Keratinocyte (primary cell): ENCODE data around the gene ARMH2. TPM values are rescaled to one million over a fixed set of nuclear protein-coding genes. Genes with fewer than 3 reads are reported as not detected.

ENCODE experiments used
- DNase-seq: peaks from one replicate; pipeline ENCODE4 v3.0.0-alpha.2; 2011; ENCODE audit warnings: low read depth, missing footprints, low spot score
- FAIRE-seq: peaks from 2 replicates; lab custom pipeline; 2011; peaks lifted over from hg19 to GRCh38; lab: Jason Lieb, UNC
- H2AFZ ChIP-seq: 2 replicates; pipeline ENCODE4 v1.6.0; 2012; ENCODE audit warnings: low read length, control low read depth, inconsistent platforms; ENCODE audit not compliant: control insufficient read depth
- H3K27ac ChIP-seq: 2 replicates; pipeline ENCODE4 v1.5.1; 2011; ENCODE audit warnings: low read length; ENCODE audit not compliant: control insufficient read depth, insufficient read depth
- H3K27me3 ChIP-seq: 3 replicates; pipeline ENCODE4 v1.6.0; 2011; ENCODE audit warnings: low read length; ENCODE audit not compliant: control insufficient read depth, insufficient read depth; ENCODE audit errors: extremely low read depth
- H3K36me3 ChIP-seq, 2 experiments: 2 replicates in 1 of 2; 3 replicates in 1 of 2; pipeline ENCODE4 v1.5.1; 2011; ENCODE audit warnings: low read length in 2 of 2, mild to moderate bottlenecking in 1 of 2; ENCODE audit not compliant: control insufficient read depth in 2 of 2, insufficient read depth in 2 of 2; ENCODE audit errors: extremely low read depth in 1 of 2
- H3K4me1 ChIP-seq: 3 replicates; pipeline ENCODE4 v1.5.1; 2011; ENCODE audit warnings: low read length; ENCODE audit not compliant: control insufficient read depth, insufficient read depth; ENCODE audit errors: extremely low read depth
- H3K4me2 ChIP-seq: 3 replicates; pipeline ENCODE4 v1.6.0; 2011; ENCODE audit warnings: low read depth, low read length; ENCODE audit not compliant: control insufficient read depth, insufficient read depth; ENCODE audit errors: extremely low read depth
- H3K4me3 ChIP-seq, 3 experiments: fragments of 200-600 bp in 1 of 3; sonication (generic) in 1 of 3; 2 replicates in 2 of 3; 3 replicates in 1 of 3; pipeline ENCODE4 v1.5.1; 2011 to 2016; ENCODE audit warnings: low read length in 3 of 3, mild to moderate bottlenecking in 3 of 3, control low read depth in 2 of 3, inconsistent platforms in 1 of 3, low read depth in 1 of 3, mixed read lengths in 1 of 3, mixed run types in 1 of 3, moderate library complexity in 1 of 3; ENCODE audit not compliant: control insufficient read depth in 2 of 3, insufficient read depth in 2 of 3; ENCODE audit errors: extremely low read depth in 1 of 3
- H3K79me2 ChIP-seq: 2 replicates; pipeline ENCODE4 v1.6.0; 2012; ENCODE audit warnings: low read length; ENCODE audit not compliant: control insufficient read depth, insufficient read depth
- H3K9ac ChIP-seq: 3 replicates; pipeline ENCODE4 v1.6.0; 2011; ENCODE audit warnings: low read length; ENCODE audit not compliant: control insufficient read depth, insufficient read depth; ENCODE audit errors: extremely low read depth
- H3K9me1 ChIP-seq: 3 replicates; pipeline ENCODE4 v1.6.0; 2011; ENCODE audit warnings: low read length; ENCODE audit not compliant: control insufficient read depth, insufficient read depth; ENCODE audit errors: extremely low read depth
- H3K9me3 ChIP-seq: 2 replicates; pipeline ENCODE4 v1.5.1; 2012; ENCODE audit warnings: low read depth, low read length; ENCODE audit not compliant: control insufficient read depth
- H4K20me1 ChIP-seq: 3 replicates; pipeline ENCODE4 v1.6.0; 2011; ENCODE audit warnings: low read length; ENCODE audit not compliant: control insufficient read depth, insufficient read depth; ENCODE audit errors: extremely low read depth
- CTCF ChIP-seq, 3 experiments: IDR thresholded peaks in 1 of 3; conservative IDR thresholded peaks in 1 of 3; optimal IDR thresholded peaks in 1 of 3; 2 replicates in 2 of 3; 3 replicates in 1 of 3; pipeline versions ENCODE3 to v1.5.1; 2011; ENCODE audit warnings: low read length in 3 of 3, mild to moderate bottlenecking in 3 of 3, moderate library complexity in 2 of 3, control low read depth in 1 of 3, inconsistent platforms in 1 of 3; ENCODE audit not compliant: insufficient read depth in 2 of 3; ENCODE audit errors: extremely low read depth in 1 of 3
- EZH2 ChIP-seq: IDR thresholded peaks from one replicate; pipeline ENCODE4 v1.6.1; 2012; ENCODE audit warnings: inconsistent platforms, mild to moderate bottlenecking, low read length, moderate library complexity
- dilution Hi-C: fragments of 300-500 bp; cut with MboI; formaldehyde crosslinking; loops from one replicate; pipeline ENCODE4 v1.7.0; 2020; ENCODE audit warnings: low sequenced_read_pairs; ENCODE audit not compliant: extremely low pct_ligation_motif_present
- polyA plus RNA-seq, 5 experiments: library from polyadenylated mRNA; depleted of rRNA in 3 of 5; stranded (reverse) in 3 of 5; stranded (forward) in 1 of 5; unstranded in 1 of 5; fragments of >200 nt; gene quantifications; 1 replicate in 1 of 5; 2 replicates in 3 of 5; 3 replicates in 1 of 5; pipeline versions ENCODE4 v1.2.1 to v1.2.3, GENCODE V29; 2011 to 2012; ENCODE audit warnings: missing spikeins in 2 of 5, low read depth in 1 of 5, low replicate concordance in 1 of 5

Gene ARMH2
- polyA plus RNA-seq, 1 donor (not counting 4 experiments of a cell fraction or from before 2014, with no cell fraction given): not detected

GRCh38 chr6:24760210-24760609 lies 38.5 kb downstream of the ARMH2 start:
- dilution Hi-C loops: no loop called here
- Histone ChIP-seq H3K9me3 (no peaks in the 10 kb centered on the region), H4K20me1 (no peaks in the 10 kb centered on the region), H3K27ac (no peak overlapping the region), H3K79me2 (no peaks in the 10 kb centered on the region), H3K4me1 (peaks cover 5% of the 10 kb centered on the region), H3K4me3 (no peak overlapping the region), H3K36me3 (no peaks in the 10 kb centered on the region), H3K4me2 (no peak overlapping the region), H3K9me1 (no peaks in the 10 kb centered on the region), H2AFZ (no peak overlapping the region), H3K9ac (no peak overlapping the region), H3K27me3 (no peaks in the 10 kb centered on the region)
- FAIRE-seq (no peak), DNase-seq (no peak)
- TF ChIP-seq EZH2: no peak
- no peak for TF ChIP-seq CTCF (optimal IDR thresholded peaks at IDR 0.05 in 1 of 3, IDR thresholded peaks at IDR 0.05 in 1 of 3, conservative IDR thresholded peaks at IDR 0.05 in 1 of 3; ENCODE audit: extremely low read depth in 1 of 3, insufficient read depth in 2 of 3, low read length in 3 of 3)

GRCh38 chr6:24759718-24760117 lies 39.0 kb downstream of the ARMH2 start:
- Histone ChIP-seq H4K20me1 (no peaks in the 10 kb centered on the region), H3K4me3 (no peak overlapping the region), H3K79me2 (no peaks in the 10 kb centered on the region), H3K9me1 (no peaks in the 10 kb centered on the region), H3K36me3 (no peaks in the 10 kb centered on the region), H3K27ac (no peak overlapping the region), H3K4me1 (peaks cover 5% of the 10 kb centered on the region), H3K27me3 (no peaks in the 10 kb centered on the region), H2AFZ (no peak overlapping the region), H3K9me3 (no peaks in the 10 kb centered on the region), H3K9ac (no peak overlapping the region), H3K4me2 (no peak overlapping the region)
- TF ChIP-seq EZH2: no peak
- dilution Hi-C loops: no loop called here
- no peak for DNase-seq
- FAIRE-seq: no peak

DNA sequence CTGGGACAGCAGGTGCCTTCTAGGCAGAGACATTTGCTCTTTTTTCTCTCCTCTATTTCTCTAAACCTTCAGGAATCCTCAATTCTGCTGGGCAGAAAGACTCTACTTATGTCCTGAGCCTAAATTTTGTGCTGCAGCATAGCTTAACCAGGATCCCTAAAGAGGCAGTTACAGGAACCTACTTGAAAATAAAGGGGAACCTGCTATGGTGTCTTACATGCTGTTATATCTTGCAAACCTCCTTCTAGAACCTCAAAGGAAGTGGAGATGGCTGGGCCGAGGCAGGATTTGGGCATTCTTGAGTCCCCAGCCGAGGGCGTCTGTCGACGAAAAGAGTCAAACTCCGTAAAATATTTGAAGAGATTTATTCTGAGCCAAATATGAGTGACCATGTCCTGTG lies 41.1 kb downstream of the ARMH2 start:
- H3K4me2 ChIP-seq: no peak overlapping the region
- H3K4me1 ChIP-seq: no peaks in the 10 kb centered on the region
- no peaks in the 10 kb centered on the region for H4K20me1 ChIP-seq
- H3K9me3 ChIP-seq: no peaks in the 10 kb centered on the region
- H3K79me2 ChIP-seq: no peaks in the 10 kb centered on the region
- no peak overlapping the region for H3K4me3 ChIP-seq
- no peak overlapping the region for H2AFZ ChIP-seq
- H3K9me1 ChIP-seq: no peaks in the 10 kb centered on the region
- H3K9ac ChIP-seq: no peak overlapping the region
- H3K36me3 ChIP-seq: no peaks in the 10 kb centered on the region
- DNase-seq (no peak), FAIRE-seq (no peak)
- dilution Hi-C loops: no loop called here
- H3K27me3 ChIP-seq: no peaks in the 10 kb centered on the region
- no peak overlapping the region for H3K27ac ChIP-seq
- TF ChIP-seq EZH2: no peak
- no peak for TF ChIP-seq CTCF (optimal IDR thresholded peaks at IDR 0.05 in 1 of 3, IDR thresholded peaks at IDR 0.05 in 1 of 3, conservative IDR thresholded peaks at IDR 0.05 in 1 of 3; ENCODE audit: extremely low read depth in 1 of 3, insufficient read depth in 2 of 3, low read length in 3 of 3)
